IMR-90 (cell line): ENCODE results near the gene PTK6. TPM values are rescaled to one million over a fixed set of nuclear protein-coding genes. Genes with fewer than 3 reads are reported as not detected.
A peak's percentile ranks its signal among the peaks of the same experiment; 100 is the strongest.

Experiments
- ATAC-seq: fragments of 200-7000 bp; cut with Tn5 transposase; 2 replicates; pipeline ENCODE4 v1.9.1; 2020; ENCODE audit warnings: low read depth, mild to moderate bottlenecking, moderate library complexity
- BruUV-seq: library from RNA; stranded (reverse); fragments of 400-500 nt; replicated peaks from 2 replicates; lab custom pipeline; 2021; lab: Mats Ljungman, UMichigan
- CTCF ChIA-PET: fragments of 300-600 bp; formaldehyde crosslinking; extraction: SDS; loops from one replicate; lab custom pipeline; 2021; ENCODE audit warnings: antibody characterized with exemption; lab: Yijun Ruan, JAX
- POLR2A ChIA-PET: fragments of 300-600 bp; sonication (Branson Sonifier 250); formaldehyde crosslinking; loops from one replicate; lab custom pipeline; 2022; ENCODE audit warnings: antibody characterized with exemption; ENCODE audit not compliant: unreplicated experiment; lab: Charles Lee
- DNase-seq: peaks from one replicate; pipeline ENCODE4 v3.0.0; 2013
- H2AFZ ChIP-seq: replicated peaks from 2 replicates; pipeline ENCODE3; 2013; ENCODE audit warnings: low read length, mild to moderate bottlenecking; ENCODE audit not compliant: poor library complexity
- H2AK5ac ChIP-seq: 2 replicates; pipeline ENCODE4 v1.6.1; 2013; ENCODE audit warnings: low read depth, low read length, inconsistent platforms
- H2AK9ac ChIP-seq: replicated peaks from 2 replicates; pipeline ENCODE3; 2013; ENCODE audit warnings: mild to moderate bottlenecking, low read depth, low read length, moderate library complexity; ENCODE audit not compliant: poor library complexity
- H2BK120ac ChIP-seq: 2 replicates; pipeline ENCODE4 v1.6.1; 2013; ENCODE audit warnings: low read depth, low read length, inconsistent platforms
- H2BK15ac ChIP-seq: 3 replicates; pipeline ENCODE4 v1.6.1; 2013; ENCODE audit warnings: low read depth, low read length, inconsistent platforms
- H2BK20ac ChIP-seq: 2 replicates; pipeline ENCODE4 v1.6.1; 2013; ENCODE audit warnings: low read depth, mild to moderate bottlenecking, inconsistent platforms, low read length, moderate library complexity
- H2BK5ac ChIP-seq: 2 replicates; pipeline ENCODE4 v1.6.1; 2013; ENCODE audit warnings: mild to moderate bottlenecking, low read depth, low read length, inconsistent platforms; ENCODE audit not compliant: poor library complexity, severe bottlenecking
- H3K14ac ChIP-seq: replicated peaks from 2 replicates; pipeline ENCODE4 v1.6.1; 2013; ENCODE audit warnings: low read depth, low read length, inconsistent platforms
- H3K18ac ChIP-seq: 2 replicates; pipeline ENCODE4 v1.6.1; 2013; ENCODE audit warnings: low read depth, low read length, control low read depth
- H3K23ac ChIP-seq: 2 replicates; pipeline ENCODE4 v1.6.1; 2013; ENCODE audit warnings: low read depth, low read length, inconsistent platforms
- H3K27ac ChIP-seq: 2 replicates; pipeline ENCODE4 v1.5.1; 2013; ENCODE audit warnings: mild to moderate bottlenecking, control low read depth, low read length; ENCODE audit not compliant: insufficient read depth
- H3K27me3 ChIP-seq: 2 replicates; pipeline ENCODE4 v1.6.1; 2013; ENCODE audit warnings: low read length; ENCODE audit not compliant: control insufficient read depth, insufficient read depth
- H3K36me3 ChIP-seq: 2 replicates; pipeline ENCODE4 v1.6.1; 2013; ENCODE audit warnings: low read length, mixed read lengths; ENCODE audit not compliant: control insufficient read depth, insufficient read depth
- H3K4ac ChIP-seq: 2 replicates; pipeline ENCODE4 v1.6.1; 2013; ENCODE audit warnings: low read depth, low read length, inconsistent platforms
- H3K4me1 ChIP-seq: 2 replicates; pipeline ENCODE4 v1.6.1; 2013; ENCODE audit warnings: low read length, mixed read lengths; ENCODE audit not compliant: control insufficient read depth, insufficient read depth
- H3K4me2 ChIP-seq: 2 replicates; pipeline ENCODE4 v1.6.1; 2013; ENCODE audit warnings: low read depth, mild to moderate bottlenecking, control low read depth, low read length, moderate library complexity
- H3K4me3 ChIP-seq: 2 replicates; pipeline ENCODE4 v1.5.1; 2013; ENCODE audit warnings: low read depth, mild to moderate bottlenecking, control low read depth, low read length, moderate library complexity; ENCODE audit not compliant: insufficient read depth
- H3K56ac ChIP-seq: 2 replicates; pipeline ENCODE4 v1.6.1; 2013; ENCODE audit warnings: low read length, inconsistent platforms; ENCODE audit not compliant: insufficient read depth; ENCODE audit errors: extremely low read depth
- H3K79me1 ChIP-seq, 2 experiments: 2 replicates each; pipeline ENCODE4 v1.6.1; 2013; ENCODE audit warnings: low read length in 2 of 2, inconsistent platforms in 1 of 2, low read depth in 1 of 2
- H3K9ac ChIP-seq: 2 replicates; pipeline ENCODE4 v1.6.1; 2013; ENCODE audit warnings: low read depth, low read length, control low read depth
- H3K9me1 ChIP-seq: 2 replicates; pipeline ENCODE4 v1.6.1; 2013; ENCODE audit warnings: low read length, inconsistent platforms; ENCODE audit not compliant: insufficient read depth
- H3K9me3 ChIP-seq: 2 replicates; pipeline ENCODE4 v1.6.1; 2013; ENCODE audit warnings: low read length; ENCODE audit not compliant: control insufficient read depth, insufficient read depth
- H4K20me1 ChIP-seq: 2 replicates; pipeline ENCODE4 v1.6.1; 2013; ENCODE audit warnings: low read length, inconsistent platforms; ENCODE audit not compliant: insufficient read depth
- H4K5ac ChIP-seq: 2 replicates; pipeline ENCODE4 v1.6.1; 2013; ENCODE audit warnings: mild to moderate bottlenecking, low read depth, low read length, control low read depth
- H4K8ac ChIP-seq, 2 experiments: 2 replicates each; pipeline ENCODE4 v1.6.1; 2013; ENCODE audit warnings: low read depth in 2 of 2, low read length in 2 of 2, control low read depth in 1 of 2, inconsistent platforms in 1 of 2
- H4K91ac ChIP-seq: 2 replicates; pipeline ENCODE4 v1.6.1; 2013; ENCODE audit warnings: low read depth, low read length, inconsistent platforms; ENCODE audit not compliant: insufficient read depth
- BHLHE40 ChIP-seq: fragments of 150-350 bp; IDR thresholded peaks from 2 replicates; pipeline ENCODE4 v1.6.1; 2016; ENCODE audit warnings: mild to moderate bottlenecking, low read depth, low read length
- FOS ChIP-seq: fragments of 150-350 bp; IDR thresholded peaks from 2 replicates; pipeline ENCODE4 v1.6.1; 2016; ENCODE audit warnings: low read depth, low read length
- MAFK ChIP-seq: IDR thresholded peaks from 2 replicates; pipeline ENCODE4 v1.6.1; 2012; ENCODE audit warnings: low read depth, low read length, improper control_type of control experiment
- MAZ ChIP-seq: IDR thresholded peaks from 2 replicates; pipeline ENCODE4 v1.6.1; 2012; ENCODE audit warnings: low read depth, mild to moderate bottlenecking, low read length, improper control_type of control experiment, moderate library complexity, borderline replicate concordance
- MXI1 ChIP-seq: IDR thresholded peaks from 2 replicates; pipeline ENCODE4 v1.6.1; 2012; ENCODE audit warnings: low read depth, mild to moderate bottlenecking, low read length, moderate library complexity, borderline replicate concordance
- POLR2A ChIP-seq: IDR thresholded peaks from 2 replicates; pipeline ENCODE4 v1.6.1; 2012; ENCODE audit warnings: mild to moderate bottlenecking, low read depth, low read length
- RAD21 ChIP-seq: IDR thresholded peaks from 2 replicates; pipeline ENCODE4 v1.6.1; 2012; ENCODE audit warnings: low read length, improper control_type of control experiment
- WGBS, 2 experiments: methylation state at CpG; one replicate each; pipeline versions ENCODE4 v1.1.5 to v1.1.7; 2013; ENCODE audit warnings: missing lambda C conversion rate in 2 of 2; ENCODE audit not compliant: insufficient read length in 1 of 2; ENCODE audit errors: extremely low coverage in 2 of 2; 5-methylcytosine and 5-hydroxymethylcytosine counted together
- dilution Hi-C: fragments of 300-500 bp; cut with HindIII; formaldehyde crosslinking; loops from one replicate; pipeline ENCODE4 v1.14.3; 2018; ENCODE audit warnings: low sequenced_read_pairs; ENCODE audit not compliant: unreplicated experiment
- in situ Hi-C: fragments of 300-500 bp; cut with MboI; formaldehyde crosslinking; loops from 3 replicates; pipeline ENCODE4 v1.14.3; 2019; ENCODE audit warnings: low sequenced_read_pairs, inconsistent platforms, mixed read lengths
- intact Hi-C: fragments of 100-400 bp; cut with micrococcal nuclease; formaldehyde crosslinking; loops from 2 replicates; pipeline ENCODE4 v1.10.0; 2022
- polyA plus RNA-seq, 3 experiments: library from polyadenylated mRNA; depleted of rRNA; stranded (reverse); fragments of >200 nt; gene quantifications; 2 replicates each; pipeline ENCODE4 v1.2.3, GENCODE V29; 2012; ENCODE audit warnings: low replicate concordance in 1 of 3
- total RNA-seq: library from RNA; depleted of rRNA; stranded (reverse); fragments of >200 nt; gene quantifications from 2 replicates; pipeline ENCODE4 v1.2.3, GENCODE V29; 2012
- TF ChIP-seq, protein P1 (sequence below): fragments of 150-350 bp; IDR thresholded peaks from 2 replicates; pipeline ENCODE4 v1.6.1; 2017; ENCODE audit warnings: mild to moderate bottlenecking, antibody characterized with exemption, low read length, low read depth
- TF ChIP-seq, protein P2 (sequence below): fragments of 150-350 bp; IDR thresholded peaks from 2 replicates; pipeline ENCODE4 v1.6.1; 2016; ENCODE audit warnings: low read depth, mild to moderate bottlenecking, low read length, moderate library complexity, borderline replicate concordance
- TF ChIP-seq, protein P3 (sequence below): conservative IDR thresholded peaks from 2 replicates; pipeline ENCODE4 v1.5.1; 2012; ENCODE audit warnings: mild to moderate bottlenecking, low read depth, low read length, improper control_type of control experiment

Gene PTK6
- total and polyA plus RNA-seq, 2 of the 4 experiments (the other 2 are of a cell fraction), result not detected

DNA sequence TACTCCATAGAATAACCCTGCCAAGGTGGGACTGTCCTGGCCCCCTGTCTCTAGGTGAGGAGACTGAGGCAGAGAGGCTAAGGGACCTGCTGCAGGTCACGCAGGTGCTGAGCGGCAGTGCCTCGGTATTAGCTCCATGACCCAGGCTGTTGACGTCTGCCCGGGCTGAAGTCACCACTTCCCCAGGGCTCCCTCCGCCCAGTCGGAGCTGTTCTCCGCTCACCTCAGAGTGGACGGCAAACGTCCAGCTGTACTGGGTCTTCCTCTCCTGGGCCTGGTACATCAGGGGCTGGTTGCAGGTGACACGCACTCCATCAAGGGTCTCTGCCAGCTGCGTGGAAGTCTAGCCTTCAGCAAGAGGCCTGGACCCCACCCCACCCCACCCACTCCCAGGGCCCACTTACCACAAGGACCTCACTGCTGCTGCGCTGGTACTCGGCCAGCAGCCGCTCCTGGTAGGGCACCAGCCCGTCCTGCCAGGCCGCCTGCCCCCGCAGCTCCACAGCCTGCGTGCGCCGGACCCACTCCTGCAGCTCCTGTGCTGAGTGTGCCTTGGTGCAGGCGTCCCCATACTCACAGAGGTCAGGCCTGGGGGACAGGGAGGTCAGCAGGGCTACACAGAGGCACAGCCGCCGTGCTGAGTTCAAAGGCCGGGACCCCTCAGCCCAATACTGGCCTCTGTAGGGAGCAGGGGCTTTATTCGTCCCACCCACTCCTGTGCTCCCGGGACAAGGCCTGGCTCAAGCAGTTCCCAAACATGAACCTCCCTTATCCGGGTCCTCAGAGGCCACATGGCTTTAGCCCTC lies 33.3 kb upstream of the PTK6 start (continued):
- no peak for TF ChIP-seq BHLHE40

DNA sequence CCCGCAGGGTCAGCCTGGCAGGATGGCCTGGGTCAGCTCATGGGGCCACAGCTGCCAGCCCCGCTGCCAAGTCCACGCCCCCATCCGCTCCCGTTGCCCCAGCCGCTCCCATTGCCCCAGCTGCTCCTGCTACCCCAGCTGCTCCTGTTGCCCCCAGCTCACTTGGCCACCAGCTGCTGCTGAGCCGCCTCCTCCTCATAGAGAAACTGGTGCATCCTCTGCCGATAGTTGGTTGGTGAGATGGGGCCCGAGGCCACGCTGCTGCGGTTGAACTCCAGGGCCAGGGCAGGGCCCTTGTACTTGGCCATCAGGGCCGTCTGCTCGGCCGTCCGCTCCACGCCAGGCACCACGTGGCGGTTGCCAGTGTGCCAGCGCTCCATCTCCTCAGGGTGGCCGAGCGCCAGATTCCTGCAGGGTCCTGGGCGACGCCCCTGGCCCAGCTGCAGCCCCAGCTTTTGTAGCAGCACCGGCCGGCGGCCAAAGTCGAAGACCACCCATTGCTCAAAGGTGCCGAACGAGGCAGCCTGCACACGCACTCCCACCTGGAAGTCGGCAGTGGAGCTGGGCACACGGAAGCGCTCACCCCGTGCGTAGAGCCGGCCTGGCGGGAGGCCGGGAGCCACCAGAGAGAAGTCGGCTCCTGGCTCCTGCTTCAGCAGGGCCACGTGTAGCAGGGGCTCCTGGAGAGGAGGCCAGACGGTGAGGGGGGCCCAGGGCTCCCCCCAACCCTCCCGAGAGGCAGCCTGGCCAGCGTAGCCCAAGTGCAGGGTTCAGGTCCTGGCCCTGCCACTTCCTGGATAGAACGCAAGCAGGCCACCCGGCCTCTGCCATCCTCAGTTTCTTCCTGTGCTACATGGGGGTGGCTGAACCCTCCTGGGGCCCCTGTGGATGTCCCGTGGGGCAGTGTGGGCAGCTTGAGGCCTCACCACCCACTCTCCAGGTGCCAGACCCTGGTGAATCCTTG lies 32.1 kb upstream of the PTK6 start:
- Histone ChIP-seq H3K4me1 (peaks cover 7% of the 10 kb centered on the region), H3K9me1 (peaks cover 3% of the 10 kb centered on the region; the same call in 1 of the 2 replicates), H3K9me3 (no peaks in the 10 kb centered on the region), H3K56ac (no peak overlapping the region), H2BK20ac (no peak overlapping the region), H4K91ac (no peak overlapping the region), H2BK15ac (no peak overlapping the region), H3K4me3 (no peak overlapping the region), H3K27me3 (no peaks in the 10 kb centered on the region), H3K23ac (no peak overlapping the region), H3K79me1 (peaks cover 4 to 11% of the 10 kb centered on the region in 2 experiments), H3K18ac (no peak overlapping the region), H2AK5ac (no peak overlapping the region), H3K9ac (no peak overlapping the region), H2AFZ (no peak overlapping the region), H3K36me3 (peaks cover 33% of the 10 kb centered on the region), H3K14ac (no peak overlapping the region), H2BK5ac (no peak overlapping the region), H4K8ac (no peak overlapping the region), H3K27ac (no peak overlapping the region), H4K5ac (no peak overlapping the region), H2AK9ac (peak overlapping the region; percentile 28), H3K4ac (no peak overlapping the region), H2BK120ac (no peak overlapping the region), H3K4me2 (no peak overlapping the region), H4K20me1 (no peaks in the 10 kb centered on the region)
- in situ Hi-C loops, result no loop called here
- intact Hi-C loops, result no loop called here
- dilution Hi-C loops, result no loop called here
- ATAC-seq (no peak), DNase-seq (no peak)
- POLR2A ChIA-PET, result no interaction called here
- 83% methylated on average over 34 of the region's 46 CpGs; no CpG with 5 or more reads in 1 of the 2 experiments for WGBS, 2 experiments
- CTCF ChIA-PET, result no interaction called here
- BruUV-seq, result no TSS peak
- no peak for TF ChIP-seq MAZ
- no peak for TF ChIP-seq MAFK
- no peak for TF ChIP-seq RAD21
- TF ChIP-seq, protein P1, sequence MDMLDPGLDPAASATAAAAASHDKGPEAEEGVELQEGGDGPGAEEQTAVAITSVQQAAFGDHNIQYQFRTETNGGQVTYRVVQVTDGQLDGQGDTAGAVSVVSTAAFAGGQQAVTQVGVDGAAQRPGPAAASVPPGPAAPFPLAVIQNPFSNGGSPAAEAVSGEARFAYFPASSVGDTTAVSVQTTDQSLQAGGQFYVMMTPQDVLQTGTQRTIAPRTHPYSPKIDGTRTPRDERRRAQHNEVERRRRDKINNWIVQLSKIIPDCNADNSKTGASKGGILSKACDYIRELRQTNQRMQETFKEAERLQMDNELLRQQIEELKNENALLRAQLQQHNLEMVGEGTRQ, result no peak
- TF ChIP-seq POLR2A, result no peak
- TF ChIP-seq FOS, result no peak
- TF ChIP-seq, protein P2, sequence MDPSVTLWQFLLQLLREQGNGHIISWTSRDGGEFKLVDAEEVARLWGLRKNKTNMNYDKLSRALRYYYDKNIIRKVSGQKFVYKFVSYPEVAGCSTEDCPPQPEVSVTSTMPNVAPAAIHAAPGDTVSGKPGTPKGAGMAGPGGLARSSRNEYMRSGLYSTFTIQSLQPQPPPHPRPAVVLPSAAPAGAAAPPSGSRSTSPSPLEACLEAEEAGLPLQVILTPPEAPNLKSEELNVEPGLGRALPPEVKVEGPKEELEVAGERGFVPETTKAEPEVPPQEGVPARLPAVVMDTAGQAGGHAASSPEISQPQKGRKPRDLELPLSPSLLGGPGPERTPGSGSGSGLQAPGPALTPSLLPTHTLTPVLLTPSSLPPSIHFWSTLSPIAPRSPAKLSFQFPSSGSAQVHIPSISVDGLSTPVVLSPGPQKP, result no peak
- TF ChIP-seq, protein P3, sequence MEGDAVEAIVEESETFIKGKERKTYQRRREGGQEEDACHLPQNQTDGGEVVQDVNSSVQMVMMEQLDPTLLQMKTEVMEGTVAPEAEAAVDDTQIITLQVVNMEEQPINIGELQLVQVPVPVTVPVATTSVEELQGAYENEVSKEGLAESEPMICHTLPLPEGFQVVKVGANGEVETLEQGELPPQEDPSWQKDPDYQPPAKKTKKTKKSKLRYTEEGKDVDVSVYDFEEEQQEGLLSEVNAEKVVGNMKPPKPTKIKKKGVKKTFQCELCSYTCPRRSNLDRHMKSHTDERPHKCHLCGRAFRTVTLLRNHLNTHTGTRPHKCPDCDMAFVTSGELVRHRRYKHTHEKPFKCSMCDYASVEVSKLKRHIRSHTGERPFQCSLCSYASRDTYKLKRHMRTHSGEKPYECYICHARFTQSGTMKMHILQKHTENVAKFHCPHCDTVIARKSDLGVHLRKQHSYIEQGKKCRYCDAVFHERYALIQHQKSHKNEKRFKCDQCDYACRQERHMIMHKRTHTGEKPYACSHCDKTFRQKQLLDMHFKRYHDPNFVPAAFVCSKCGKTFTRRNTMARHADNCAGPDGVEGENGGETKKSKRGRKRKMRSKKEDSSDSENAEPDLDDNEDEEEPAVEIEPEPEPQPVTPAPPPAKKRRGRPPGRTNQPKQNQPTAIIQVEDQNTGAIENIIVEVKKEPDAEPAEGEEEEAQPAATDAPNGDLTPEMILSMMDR, result no peak
- TF ChIP-seq MXI1, result no peak
